AG04449 (cell line): Measurements from ENCODE around the gene GM2A.
A peak's percentile ranks its signal among the peaks of the same experiment; 100 is the strongest.

Experiments
- CTCF ChIA-PET: fragments of 350-600 bp; formaldehyde crosslinking; extraction: SDS; loops from one replicate; lab custom pipeline; 2021; ENCODE audit warnings: antibody characterized with exemption; lab: Yijun Ruan, JAX
- POLR2A ChIA-PET: fragments of 400-600, 350-600 bp; formaldehyde crosslinking; extraction: SDS; loops from one replicate; lab custom pipeline; 2020; ENCODE audit warnings: antibody characterized with exemption, inconsistent platforms; lab: Yijun Ruan, JAX
- DNase-seq: peaks from one replicate; pipeline ENCODE4 v3.0.0-alpha.2; 2010; ENCODE audit warnings: low read depth, low spot score
- H3K4me3 ChIP-seq: 2 replicates; pipeline ENCODE4 v1.5.1; 2011; ENCODE audit warnings: low read depth, mild to moderate bottlenecking, control low read depth, low read length
- CTCF ChIP-seq: IDR thresholded peaks from one replicate; pipeline ENCODE4 v1.5.1; 2011; ENCODE audit warnings: mild to moderate bottlenecking, moderate library complexity, low read length, control low read depth, inconsistent platforms; ENCODE audit not compliant: insufficient read depth; ENCODE audit errors: missing control alignments

The GM2A gene

GRCh38 chr5:151317871-151318270, 64.9 kb downstream of the GM2A start:
- CTCF ChIA-PET = interaction anchor here (0.6 to 1.8 kb wide), 9 partner anchors 13 to 426 kb away, joined by 3 to 5 read pairs (median 4); no protein-coding TSS in a partner anchor
- POLR2A ChIA-PET = no interaction called here
- DNase-seq = no peak
- no peak overlapping the region for H3K4me3 ChIP-seq
- TF ChIP-seq CTCF = no peak

- ChIA-PET CTCF (interaction anchor here (0.7 to 3.0 kb wide), 8 partner anchors 14 to 824 kb away, joined by 3 to 18 read pairs (median 4); no protein-coding TSS in a partner anchor), POLR2A (no interaction called here)
- peak; percentile 22 for TF ChIP-seq CTCF
- H3K4me3 ChIP-seq = no peak overlapping the region
- no peak for DNase-seq
These were observed 66.1 kb downstream of the GM2A start for GRCh38 chr5:151318850-151319732.
